GM21786 (cell line): Measurements from ENCODE around the gene GLYR1.
A peak's percentile ranks its signal among the peaks of the same experiment; 100 is the strongest.

Source experiments
- ATAC-seq: cut with Tn5 transposase; IDR thresholded peaks from one replicate; pipeline ENCODE4 v1.9.1; 2021; ENCODE audit not compliant: unreplicated experiment

GLYR1 gene

GRCh38 chr16:4767872-4768548 is 79.1 kb downstream of the GLYR1 start:
- no peak for ATAC-seq

- ATAC-seq, result peak; percentile 91
These were observed 80.0 kb downstream of the GLYR1 start, which contains the start of gene ZNF500 for GRCh38 chr16:4766875-4767628. TSS of gene ZNF500 (minus strand) at chr16:4767162. CDS start at chr16:4765978, 1,184 bp downstream.

GRCh38 chr16:4765511-4766474 is 81.3 kb downstream of the GLYR1 start:
- ATAC-seq, result no peak

GRCh38 chr16:4763791-4764190 is 83.3 kb downstream of the GLYR1 start:
- no peak for ATAC-seq

- no peak for ATAC-seq
These were observed 84.9 kb downstream of the GLYR1 start for GRCh38 chr16:4762205-4762604.

- ATAC-seq, result no peak
These were observed 86.7 kb downstream of the GLYR1 start for GRCh38 chr16:4760221-4760910.

GRCh38 chr16:4755687-4756086 is 91.4 kb downstream of the GLYR1 start:
- ATAC-seq, result no peak

- ATAC-seq, result no peak
These were observed 92.2 kb downstream of the GLYR1 start for GRCh38 chr16:4754865-4755264.

- no peak for ATAC-seq
These were observed 93.9 kb downstream of the GLYR1 start for GRCh38 chr16:4753227-4753626.
